ENCODE measurements around the gene CD80.

DNA sequence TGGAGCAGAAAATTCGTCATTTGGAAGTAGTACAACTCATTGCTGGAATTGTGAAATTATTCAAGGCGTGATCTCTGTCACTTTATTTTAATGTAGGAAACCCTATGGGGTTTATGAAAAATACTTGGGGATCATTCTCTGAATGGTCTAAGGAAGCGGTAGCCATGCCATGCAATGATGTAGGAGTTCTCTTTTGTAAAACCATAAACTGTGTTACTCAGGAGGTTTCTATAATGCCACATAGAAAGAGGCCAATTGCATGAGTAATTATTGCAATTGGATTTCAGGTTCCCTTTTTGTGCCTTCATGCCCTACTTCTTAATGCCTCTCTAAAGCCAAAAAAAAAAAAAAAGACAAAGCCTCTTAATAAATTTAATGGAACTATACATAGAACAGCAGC lies 66.6 kb downstream of the CD80 start:
- no peak for TF ChIP-seq POLR2A (conservative IDR thresholded peaks at IDR 0.05)
- TF ChIP-seq MLX (CRISPR knock-in tag; conservative IDR thresholded peaks at IDR 0.05) = no peak
- TF ChIP-seq ETV6 (IDR thresholded peaks at IDR 0.05; ENCODE audit: borderline replicate concordance in 1 of 2, low read depth in 2 of 2, low read length in 1 of 2) = no peak
- no peak for TF ChIP-seq ETV6 (CRISPR knock-in tag; IDR thresholded peaks at IDR 0.05; ENCODE audit: borderline replicate concordance)
- TF ChIP-seq, protein P1, sequence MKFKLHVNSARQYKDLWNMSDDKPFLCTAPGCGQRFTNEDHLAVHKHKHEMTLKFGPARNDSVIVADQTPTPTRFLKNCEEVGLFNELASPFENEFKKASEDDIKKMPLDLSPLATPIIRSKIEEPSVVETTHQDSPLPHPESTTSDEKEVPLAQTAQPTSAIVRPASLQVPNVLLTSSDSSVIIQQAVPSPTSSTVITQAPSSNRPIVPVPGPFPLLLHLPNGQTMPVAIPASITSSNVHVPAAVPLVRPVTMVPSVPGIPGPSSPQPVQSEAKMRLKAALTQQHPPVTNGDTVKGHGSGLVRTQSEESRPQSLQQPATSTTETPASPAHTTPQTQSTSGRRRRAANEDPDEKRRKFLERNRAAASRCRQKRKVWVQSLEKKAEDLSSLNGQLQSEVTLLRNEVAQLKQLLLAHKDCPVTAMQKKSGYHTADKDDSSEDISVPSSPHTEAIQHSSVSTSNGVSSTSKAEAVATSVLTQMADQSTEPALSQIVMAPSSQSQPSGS (CRISPR knock-in tag; IDR thresholded peaks at IDR 0.05) = no peak
- no peak for TF ChIP-seq TAF1 (IDR thresholded peaks at IDR 0.05; ENCODE audit: control insufficient read depth, extremely low read depth, insufficient read depth, low read length, severe bottlenecking)
- TF ChIP-seq ZNF395 (CRISPR knock-in tag; IDR thresholded peaks at IDR 0.05) = no peak
- TF ChIP-seq, protein P2, sequence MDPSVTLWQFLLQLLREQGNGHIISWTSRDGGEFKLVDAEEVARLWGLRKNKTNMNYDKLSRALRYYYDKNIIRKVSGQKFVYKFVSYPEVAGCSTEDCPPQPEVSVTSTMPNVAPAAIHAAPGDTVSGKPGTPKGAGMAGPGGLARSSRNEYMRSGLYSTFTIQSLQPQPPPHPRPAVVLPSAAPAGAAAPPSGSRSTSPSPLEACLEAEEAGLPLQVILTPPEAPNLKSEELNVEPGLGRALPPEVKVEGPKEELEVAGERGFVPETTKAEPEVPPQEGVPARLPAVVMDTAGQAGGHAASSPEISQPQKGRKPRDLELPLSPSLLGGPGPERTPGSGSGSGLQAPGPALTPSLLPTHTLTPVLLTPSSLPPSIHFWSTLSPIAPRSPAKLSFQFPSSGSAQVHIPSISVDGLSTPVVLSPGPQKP (CRISPR knock-in tag; IDR thresholded peaks at IDR 0.05) = no peak

Measured in K562 (cell line).